ENCODE data around the gene SCP2.

DNA sequence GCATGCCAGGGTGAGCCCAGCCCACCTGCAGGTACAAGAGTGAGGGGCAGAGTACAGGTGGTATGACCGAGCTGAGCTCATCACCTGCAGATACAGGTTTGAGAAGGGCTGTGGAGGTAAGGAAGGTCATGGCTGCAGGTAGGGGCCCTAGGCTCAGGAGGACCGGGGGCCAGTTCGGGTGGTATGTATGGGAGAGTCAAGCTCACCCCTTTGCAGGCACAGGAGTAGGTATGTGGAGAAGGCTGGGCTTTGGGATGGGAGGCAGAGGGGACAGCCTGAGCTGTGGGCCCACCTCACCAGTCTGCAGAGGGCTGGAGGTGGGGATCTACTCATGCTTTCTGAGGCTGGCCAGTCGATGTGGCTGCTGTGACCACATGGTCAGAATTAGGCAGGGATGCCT lies 152.2 kb downstream of the SCP2 start:
- TF ChIP-seq, protein P1, sequence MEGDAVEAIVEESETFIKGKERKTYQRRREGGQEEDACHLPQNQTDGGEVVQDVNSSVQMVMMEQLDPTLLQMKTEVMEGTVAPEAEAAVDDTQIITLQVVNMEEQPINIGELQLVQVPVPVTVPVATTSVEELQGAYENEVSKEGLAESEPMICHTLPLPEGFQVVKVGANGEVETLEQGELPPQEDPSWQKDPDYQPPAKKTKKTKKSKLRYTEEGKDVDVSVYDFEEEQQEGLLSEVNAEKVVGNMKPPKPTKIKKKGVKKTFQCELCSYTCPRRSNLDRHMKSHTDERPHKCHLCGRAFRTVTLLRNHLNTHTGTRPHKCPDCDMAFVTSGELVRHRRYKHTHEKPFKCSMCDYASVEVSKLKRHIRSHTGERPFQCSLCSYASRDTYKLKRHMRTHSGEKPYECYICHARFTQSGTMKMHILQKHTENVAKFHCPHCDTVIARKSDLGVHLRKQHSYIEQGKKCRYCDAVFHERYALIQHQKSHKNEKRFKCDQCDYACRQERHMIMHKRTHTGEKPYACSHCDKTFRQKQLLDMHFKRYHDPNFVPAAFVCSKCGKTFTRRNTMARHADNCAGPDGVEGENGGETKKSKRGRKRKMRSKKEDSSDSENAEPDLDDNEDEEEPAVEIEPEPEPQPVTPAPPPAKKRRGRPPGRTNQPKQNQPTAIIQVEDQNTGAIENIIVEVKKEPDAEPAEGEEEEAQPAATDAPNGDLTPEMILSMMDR (IDR thresholded peaks at IDR 0.05; ENCODE audit: borderline replicate concordance, extremely low read depth, low read length, poor library complexity, severe bottlenecking) = no peak
- no peak for TF ChIP-seq EZH2 (IDR thresholded peaks at IDR 0.05; ENCODE audit: borderline replicate concordance, low read depth, low read length, severe bottlenecking)

Measured in DND-41 (cell line).